H9 (cell line): ENCODE data around the gene CLEC16A. TPM values are rescaled to one million over a fixed set of nuclear protein-coding genes. Genes with fewer than 3 reads are reported as not detected.

ENCODE experiments used
- DNase-seq: peaks from one replicate; pipeline ENCODE4 v3.0.0-alpha.2; 2017
- H2AFZ ChIP-seq: one replicate; pipeline ENCODE4 v1.6.1; 2013; ENCODE audit warnings: mild to moderate bottlenecking, low read length, control low read depth, moderate library complexity
- H2AK5ac ChIP-seq: 2 replicates; pipeline ENCODE4 v1.6.1; 2013; ENCODE audit warnings: low read length, control low read depth, mixed read lengths; ENCODE audit not compliant: insufficient read length
- H2BK120ac ChIP-seq: one replicate; pipeline ENCODE4 v1.6.1; 2013; ENCODE audit warnings: low read depth, mild to moderate bottlenecking, low read length, control low read depth, inconsistent platforms; ENCODE audit not compliant: poor library complexity, severe bottlenecking
- H2BK12ac ChIP-seq: 2 replicates; pipeline ENCODE4 v1.6.1; 2013; ENCODE audit warnings: low read length, control low read depth, mixed read lengths, low read depth; ENCODE audit not compliant: insufficient read length
- H2BK15ac ChIP-seq: 2 replicates; pipeline ENCODE4 v1.6.1; 2013; ENCODE audit warnings: low read depth, low read length, control low read depth
- H2BK20ac ChIP-seq: one replicate; pipeline ENCODE4 v1.6.1; 2013; ENCODE audit warnings: low read depth, mild to moderate bottlenecking, low read length, control low read depth, inconsistent platforms; ENCODE audit not compliant: poor library complexity, severe bottlenecking
- H2BK5ac ChIP-seq: 2 replicates; pipeline ENCODE4 v1.6.1; 2013; ENCODE audit warnings: low read length, control low read depth, mixed read lengths; ENCODE audit not compliant: insufficient read length
- H3K14ac ChIP-seq: 2 replicates; pipeline ENCODE4 v1.6.1; 2013; ENCODE audit warnings: low read length, control low read depth; ENCODE audit not compliant: insufficient read depth
- H3K18ac ChIP-seq: 2 replicates; pipeline ENCODE4 v1.6.1; 2013; ENCODE audit warnings: low read depth, mild to moderate bottlenecking, mixed read lengths, low read length, control low read depth; ENCODE audit not compliant: insufficient read length
- H3K23ac ChIP-seq: 2 replicates; pipeline ENCODE4 v1.6.1; 2013; ENCODE audit warnings: low read length, control low read depth, mixed read lengths, low read depth; ENCODE audit not compliant: insufficient read length
- H3K23me2 ChIP-seq: 2 replicates; pipeline ENCODE4 v1.6.1; 2013; ENCODE audit warnings: low read depth, mild to moderate bottlenecking, mixed read lengths, low read length, control low read depth; ENCODE audit not compliant: insufficient read length, poor library complexity, severe bottlenecking
- H3K27ac ChIP-seq: 2 replicates; pipeline ENCODE4 v1.5.1; 2013; ENCODE audit warnings: low read length, control low read depth, mixed read lengths, low read depth; ENCODE audit not compliant: insufficient read length
- H3K27me3 ChIP-seq: 2 replicates; pipeline ENCODE4 v1.6.1; 2013; ENCODE audit warnings: low read length, control low read depth, inconsistent platforms; ENCODE audit not compliant: insufficient read depth
- H3K4ac ChIP-seq: 2 replicates; pipeline ENCODE4 v1.6.1; 2013; ENCODE audit warnings: low read depth, mild to moderate bottlenecking, control low read depth, inconsistent platforms, low read length, moderate library complexity
- H3K4me1 ChIP-seq: 2 replicates; pipeline ENCODE4 v1.6.1; 2013; ENCODE audit warnings: low read length, control low read depth, inconsistent platforms; ENCODE audit not compliant: insufficient read depth
- H3K4me2 ChIP-seq: 2 replicates; pipeline ENCODE4 v1.6.1; 2013; ENCODE audit warnings: low read length, control low read depth, mixed read lengths; ENCODE audit not compliant: insufficient read length, insufficient read depth
- H3K56ac ChIP-seq: 2 replicates; pipeline ENCODE4 v1.6.1; 2013; ENCODE audit warnings: low read depth, mild to moderate bottlenecking, mixed read lengths, low read length, control low read depth; ENCODE audit not compliant: insufficient read length
- H3K79me1 ChIP-seq: 2 replicates; pipeline ENCODE4 v1.6.1; 2013; ENCODE audit warnings: low read depth, mild to moderate bottlenecking, moderate library complexity, low read length, control low read depth, inconsistent platforms; ENCODE audit not compliant: insufficient read depth, poor library complexity, severe bottlenecking
- H3K79me2 ChIP-seq: 2 replicates; pipeline ENCODE4 v1.6.1; 2013; ENCODE audit warnings: low read length, control low read depth, inconsistent platforms; ENCODE audit not compliant: insufficient read depth
- H3K9ac ChIP-seq: 2 replicates; pipeline ENCODE4 v1.6.1; 2013; ENCODE audit warnings: low read length, control low read depth, mixed read lengths; ENCODE audit not compliant: insufficient read length; ENCODE audit errors: extremely low read depth
- H3K9me3 ChIP-seq: one replicate; pipeline ENCODE4 v1.6.1; 2013; ENCODE audit warnings: low read depth, low read length, inconsistent platforms; ENCODE audit not compliant: control insufficient read depth
- H3T11ph ChIP-seq: one replicate; pipeline ENCODE4 v1.6.1; 2013; ENCODE audit warnings: mild to moderate bottlenecking, low read length, control low read depth, inconsistent platforms
- H4K20me1 ChIP-seq: one replicate; pipeline ENCODE4 v1.6.1; 2013; ENCODE audit not compliant: control insufficient read depth, insufficient read length, insufficient read depth
- H4K5ac ChIP-seq: 2 replicates; pipeline ENCODE4 v1.6.1; 2013; ENCODE audit warnings: low read depth, mild to moderate bottlenecking, mixed read lengths, low read length, control low read depth; ENCODE audit not compliant: insufficient read length
- H4K8ac ChIP-seq: replicated peaks from 2 replicates; pipeline ENCODE4 v1.6.1; 2013; ENCODE audit warnings: low read length, control low read depth, mixed read lengths, low read depth; ENCODE audit not compliant: insufficient read length
- H4K91ac ChIP-seq: 2 replicates; pipeline ENCODE4 v1.6.1; 2013; ENCODE audit warnings: low read depth, mild to moderate bottlenecking, moderate library complexity, mixed read lengths, low read length, control low read depth; ENCODE audit not compliant: insufficient read length
- H3K27ac Mint-ChIP-seq, 3 experiments: 2 replicates in 2 of 3; 3 replicates in 1 of 3; pipeline ENCODE4 v1.8.0; 2020 to 2021; ENCODE audit warnings: mixed read lengths in 3 of 3, mild to moderate bottlenecking in 1 of 3, moderate library complexity in 1 of 3
- H3K27me3 Mint-ChIP-seq: 2 replicates; pipeline ENCODE4 v1.8.0; 2021; ENCODE audit warnings: low read depth, mild to moderate bottlenecking, moderate library complexity, mixed read lengths
- H3K36me3 Mint-ChIP-seq, 3 experiments: 2 replicates in 2 of 3; 3 replicates in 1 of 3; pipeline ENCODE4 v1.8.0; 2020 to 2021; ENCODE audit warnings: low read depth in 3 of 3, mixed read lengths in 3 of 3; ENCODE audit not compliant: insufficient read depth in 1 of 3
- H3K4me1 Mint-ChIP-seq, 2 experiments: 2 replicates each; pipeline ENCODE4 v1.8.0; 2020; ENCODE audit warnings: mixed read lengths in 2 of 2
- H3K4me3 Mint-ChIP-seq, 2 experiments: 2 replicates in 1 of 2; 3 replicates in 1 of 2; pipeline ENCODE4 v1.8.0; 2020 to 2021; ENCODE audit warnings: mild to moderate bottlenecking in 2 of 2, mixed read lengths in 2 of 2, moderate library complexity in 1 of 2
- H3K9me3 Mint-ChIP-seq, 2 experiments: 2 replicates in 1 of 2; 3 replicates in 1 of 2; pipeline ENCODE4 v1.8.0; 2020; ENCODE audit warnings: mild to moderate bottlenecking in 2 of 2, mixed read lengths in 2 of 2, moderate library complexity in 1 of 2
- CTCF ChIP-seq: fragments of 200-600 bp; sonication (generic); conservative IDR thresholded peaks from 3 replicates; pipeline ENCODE4 v1.8.0; 2021; ENCODE audit warnings: antibody characterized with exemption, mild to moderate bottlenecking
- WGBS: extraction: QIAGEN DNeasy Blood & Tissue Kit; methylation state at CpG from one replicate; pipeline ENCODE4 v1.1.7; 2013; ENCODE audit warnings: missing lambda C conversion rate, low lambda C conversion rate, mixed read lengths; ENCODE audit not compliant: insufficient read length; ENCODE audit errors: extremely low coverage; 5-methylcytosine and 5-hydroxymethylcytosine counted together
- total RNA-seq: library from RNA; stranded (reverse); gene quantifications from 2 replicates; pipeline ENCODE4 v1.2.1, GENCODE V29; 2021

CLEC16A gene
- total RNA-seq, 1 experiment from 2014 or later: 15.2 TPM

- H3K27ac ChIP-seq: no peak overlapping the region
- H4K91ac ChIP-seq: no peak overlapping the region
- Mint-ChIP-seq H3K9me3 (no peaks in the 10 kb centered on the region), H3K4me3 (no peak overlapping the region), H3K36me3 (no peaks in the 10 kb centered on the region), H3K4me1 (peaks cover 11 to 19% of the 10 kb centered on the region in 2 experiments), H3K27me3 (peaks cover 20% of the 10 kb centered on the region), H3K27ac (no peak overlapping the region)
- no peak overlapping the region for H4K8ac ChIP-seq
- no peak overlapping the region for H4K5ac ChIP-seq
- H3K9me3 ChIP-seq: no peaks in the 10 kb centered on the region
- H2AK5ac ChIP-seq: no peak overlapping the region
- no peak overlapping the region for H2BK15ac ChIP-seq
- no peak overlapping the region for H2BK20ac ChIP-seq
- no peak for DNase-seq
- no peaks in the 10 kb centered on the region for H3K79me2 ChIP-seq
- no peak overlapping the region for H3K18ac ChIP-seq
- no peaks in the 10 kb centered on the region for H3K23me2 ChIP-seq
- H2AFZ ChIP-seq: no peak overlapping the region
- H3K79me1 ChIP-seq: no peaks in the 10 kb centered on the region
- H3K4me1 ChIP-seq: no peaks in the 10 kb centered on the region; the same call in 1 of the 2 replicates
- TF ChIP-seq CTCF: no peak
- peaks cover 2% of the 10 kb centered on the region for H4K20me1 ChIP-seq
- no peak overlapping the region for H3K56ac ChIP-seq
- no peak overlapping the region for H3K4me2 ChIP-seq
- no peak overlapping the region for H3K14ac ChIP-seq
- H3K27me3 ChIP-seq: no peaks in the 10 kb centered on the region
- no peak overlapping the region for H3K4ac ChIP-seq
- no peak overlapping the region for H3T11ph ChIP-seq
- H2BK120ac ChIP-seq: no peak overlapping the region
- H2BK12ac ChIP-seq: no peak overlapping the region
- no peak overlapping the region for H2BK5ac ChIP-seq
- no CpG with 5 or more reads among the region's 2 CpGs for WGBS
- no peak overlapping the region for H3K23ac ChIP-seq
- H3K9ac ChIP-seq: no peak overlapping the region
These were observed 47.6 kb upstream of the CLEC16A start for GRCh38 chr16:10896723-10897122.
